ENCODE data around the gene MIPOL1.

GRCh38 chr14:37263656-37264236 lies 66.0 kb downstream of the MIPOL1 start:
- no peak for TF ChIP-seq CTCF (IDR thresholded peaks at IDR 0.05)
- TF ChIP-seq EP300 (IDR thresholded peaks at IDR 0.05) = no peak
- TF ChIP-seq POLR2A (IDR thresholded peaks at IDR 0.05) = no peak
- no peak for TF ChIP-seq POLR2AphosphoS5 (IDR thresholded peaks at IDR 0.05)
